Measurements from ENCODE around the gene EEF2K.
"Not testable (repeated sequence)": the region's sequence is repeated elsewhere in the genome, so short reads cannot be mapped to it uniquely, and the experiment has no call there.

The EEF2K gene

DNA sequence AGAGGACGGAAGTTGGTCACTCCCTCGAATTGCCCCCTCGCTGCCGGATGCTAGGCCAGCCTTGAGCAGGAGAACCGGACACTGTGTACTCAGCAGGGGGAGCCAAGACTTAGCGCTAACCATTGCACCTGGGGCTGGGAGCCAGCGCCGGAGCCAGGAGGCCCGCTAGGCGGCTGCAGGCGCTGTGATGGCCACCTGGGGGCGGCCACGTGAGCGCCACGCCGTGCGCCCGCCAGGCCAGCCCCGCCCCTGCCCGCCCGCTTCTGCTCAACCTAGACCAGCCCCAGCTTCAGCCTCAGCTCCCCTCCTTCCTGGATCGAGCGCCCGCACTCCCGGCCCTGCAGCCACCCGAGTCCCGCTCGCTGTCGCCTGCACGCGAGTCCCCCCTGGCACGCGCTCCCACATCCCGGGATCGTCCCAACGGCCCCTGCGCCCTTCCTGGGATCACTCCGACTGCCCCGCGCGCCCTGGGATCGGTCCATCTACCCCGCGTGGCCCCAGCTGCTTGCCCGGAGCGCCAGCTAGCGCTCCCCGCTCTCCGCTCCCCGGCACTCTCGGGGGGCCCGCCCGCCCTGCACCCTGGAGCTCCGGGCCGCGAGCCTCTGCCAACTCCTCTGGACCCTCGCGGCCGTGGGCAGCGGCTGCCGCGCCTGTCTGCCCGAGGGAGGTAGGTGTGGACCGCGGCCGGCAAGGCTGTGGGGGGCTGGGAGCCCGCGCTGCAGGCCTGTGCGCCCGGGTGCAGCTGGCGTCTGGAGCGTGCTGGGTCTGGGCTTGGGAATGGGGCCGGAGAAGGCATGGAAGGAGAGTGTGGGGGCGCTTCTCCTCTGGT lies at the start of gene EEF2K:
EEF2K (plus strand) TSS at position 266 of the 829 bp plus-strand sequence. CDS start 19,452 bp downstream, outside the sequence.
- peak; percentile 54 to 77 (median 56) for DNase-seq (ENCODE audit: low read depth in 3 of 3, low spot score in 1 of 3)

DNA sequence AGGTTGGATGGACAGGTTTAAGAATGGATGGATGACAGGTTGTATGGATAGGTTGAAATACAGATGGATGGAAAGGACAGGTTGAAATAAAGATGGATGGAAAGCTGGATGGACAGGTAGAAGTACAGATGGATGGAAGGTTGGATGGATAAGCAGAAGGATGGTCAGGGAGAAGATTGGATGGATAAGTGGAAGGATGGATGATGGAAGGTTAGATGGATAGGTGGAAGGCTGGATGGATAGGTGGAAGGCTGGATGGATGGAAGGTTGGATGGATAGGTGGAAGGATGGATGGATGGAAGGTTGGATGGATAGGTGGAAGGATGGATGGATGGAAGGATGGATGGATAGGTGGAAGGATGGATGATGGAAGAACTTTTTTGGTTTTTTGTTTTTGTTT lies 44.7 kb upstream of the EEF2K start:
- DNase-seq (ENCODE audit: low read depth in 3 of 3, low spot score in 1 of 3), result no peak

GRCh38 chr16:22161999-22162655 lies 44.0 kb upstream of the EEF2K start, which contains the start of gene SDR42E2:
SDR42E2 (plus strand) TSS chr16:22162506; CDS start chr16:22165583, 3,077 bp downstream.
- DNase-seq (ENCODE audit: low read depth in 3 of 3, low spot score in 1 of 3), result peak in 2 of 3 donors; percentile 7 to 24

DNA sequence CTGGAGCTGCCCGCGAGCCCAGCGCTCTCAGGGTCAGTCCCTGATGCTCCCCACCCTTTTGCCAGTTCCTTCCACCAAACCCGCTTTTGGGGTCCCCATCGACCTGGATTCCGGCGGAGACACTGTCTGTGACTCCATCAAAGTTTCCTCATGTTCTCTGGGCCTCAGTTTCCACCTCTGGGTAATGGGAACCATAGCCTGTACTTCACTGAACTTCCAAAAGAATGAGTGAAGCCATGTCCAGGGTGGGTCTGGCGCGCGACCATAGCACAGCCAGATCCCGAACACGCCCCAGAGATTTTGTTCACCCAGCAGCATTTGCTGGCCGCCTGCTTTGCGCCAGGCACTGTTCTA lies 43.4 kb upstream of the EEF2K start:
- no peak for DNase-seq (ENCODE audit: low read depth in 3 of 3, low spot score in 1 of 3)

DNA sequence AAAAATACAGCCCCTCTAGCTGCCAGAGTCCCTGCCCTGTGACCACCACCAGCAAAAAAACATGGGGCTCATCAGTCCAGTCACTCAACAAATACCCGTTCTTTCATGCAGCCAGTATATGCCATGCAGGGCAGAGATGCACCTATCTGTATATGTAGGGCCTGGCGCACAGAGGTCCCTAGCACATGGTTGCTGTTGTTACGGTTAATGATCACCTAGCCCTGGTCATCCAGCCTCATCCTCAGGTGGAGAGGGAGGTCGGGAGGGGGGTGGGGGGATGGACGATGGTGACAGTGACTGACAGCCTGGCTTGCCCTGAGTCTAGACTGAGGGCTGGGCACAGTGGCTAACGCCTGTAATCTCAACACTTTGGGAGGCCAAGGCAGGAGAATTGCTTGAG lies 42.3 kb upstream of the EEF2K start:
- no peak for DNase-seq (ENCODE audit: low read depth in 3 of 3, low spot score in 1 of 3)

- no peak for DNase-seq (ENCODE audit: low read depth in 3 of 3, low spot score in 1 of 3)
Measured at GRCh38 chr16:22164482-22164881, 41.6 kb upstream of the EEF2K start.

GRCh38 chr16:22165508-22166285 lies 40.4 kb upstream of the EEF2K start:
- no peak for DNase-seq (ENCODE audit: low read depth in 3 of 3, low spot score in 1 of 3)

GRCh38 chr16:22171953-22172352 lies 34.1 kb upstream of the EEF2K start:
- DNase-seq (ENCODE audit: low read depth in 3 of 3, low spot score in 1 of 3), result no peak

DNA sequence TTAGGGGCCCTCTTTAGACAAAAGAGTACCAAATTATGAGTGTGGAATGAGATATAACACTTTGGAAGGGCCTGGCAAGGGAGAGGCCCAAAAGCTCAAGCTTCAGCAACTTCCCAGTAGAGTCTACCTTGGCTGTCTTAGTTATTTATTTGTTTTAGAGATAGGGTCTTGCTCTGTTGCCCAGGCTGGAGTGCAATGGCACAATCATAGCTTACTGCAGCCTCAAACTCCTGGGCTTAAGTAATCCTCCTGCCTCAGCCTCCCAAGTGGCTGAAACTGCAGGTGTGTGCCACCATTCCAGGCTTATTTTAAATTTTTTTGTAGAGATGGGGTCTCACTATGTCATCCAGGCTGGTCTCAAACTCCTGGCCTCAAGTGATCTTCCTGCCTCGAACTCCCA lies 33.4 kb upstream of the EEF2K start:
- DNase-seq (ENCODE audit: low read depth in 3 of 3, low spot score in 1 of 3), result not testable (repeated sequence)

DNA sequence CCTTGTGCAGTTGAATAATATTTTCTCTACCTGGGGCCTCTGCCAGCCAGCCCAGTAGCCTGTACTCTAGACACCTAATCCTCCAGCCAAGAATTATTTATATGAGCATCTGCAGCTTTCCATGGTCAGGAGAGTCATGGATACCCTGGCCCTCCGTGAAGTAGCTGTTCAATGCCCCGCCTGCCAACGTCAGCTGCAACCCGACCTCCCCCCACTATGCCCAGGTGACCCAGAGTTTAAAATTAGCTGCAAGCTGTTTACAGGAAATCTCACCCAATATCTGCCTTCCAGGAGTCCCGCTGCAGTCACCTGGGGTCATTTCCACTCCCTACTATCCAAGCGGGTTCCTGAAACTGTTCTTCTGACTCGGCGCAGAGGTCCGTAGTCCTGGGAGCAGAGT lies 31.4 kb upstream of the EEF2K start:
- DNase-seq (ENCODE audit: low read depth in 3 of 3, low spot score in 1 of 3), result no peak

DNA sequence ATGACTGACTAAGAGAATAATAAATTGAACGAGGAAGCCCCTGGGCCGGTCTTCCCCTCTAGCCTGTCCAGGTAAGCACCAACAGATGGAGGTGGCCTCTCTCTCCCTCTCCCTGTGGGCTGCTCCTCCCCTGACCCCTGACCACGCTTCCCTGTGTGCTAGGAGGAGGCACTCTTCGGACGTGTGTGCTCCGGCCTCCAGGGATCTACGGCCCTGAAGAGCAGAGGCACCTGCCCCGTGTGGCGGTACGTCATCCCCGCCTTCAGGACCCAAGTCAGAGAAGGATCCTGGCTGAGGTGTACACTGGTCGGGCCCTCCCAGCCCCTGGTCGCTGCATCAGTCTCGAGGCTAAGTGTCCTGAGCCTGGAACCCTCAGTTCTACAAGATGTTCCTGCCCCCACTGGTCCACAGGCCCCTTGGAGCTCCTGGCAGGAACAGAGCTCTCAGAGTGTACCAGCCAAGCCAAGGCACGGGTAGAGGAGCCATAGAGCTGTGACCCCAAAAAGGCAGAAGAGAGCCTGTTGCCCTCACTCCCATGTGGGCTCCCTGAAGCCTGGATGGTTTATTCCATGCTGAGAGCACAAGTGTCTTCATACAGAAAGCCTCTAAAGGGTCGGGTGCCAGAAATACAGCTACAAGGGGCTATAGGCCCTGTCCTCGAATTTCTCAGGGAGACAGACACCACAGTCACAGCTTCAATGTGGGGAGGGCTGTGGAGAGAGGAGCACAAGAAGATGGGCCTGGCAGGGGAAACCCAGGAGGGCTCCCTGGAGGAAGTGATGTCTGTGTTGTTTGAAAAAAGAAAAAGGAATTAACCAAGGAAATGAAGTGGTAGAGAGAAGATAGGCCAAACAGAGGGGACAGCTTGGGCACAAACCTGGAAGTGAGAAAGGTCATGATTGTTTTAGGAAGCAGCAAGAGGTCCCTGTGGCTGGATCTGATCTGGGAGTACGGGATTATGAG lies 27.8 kb upstream of the EEF2K start:
- no peak for DNase-seq (ENCODE audit: low read depth in 3 of 3, low spot score in 1 of 3)

DNA sequence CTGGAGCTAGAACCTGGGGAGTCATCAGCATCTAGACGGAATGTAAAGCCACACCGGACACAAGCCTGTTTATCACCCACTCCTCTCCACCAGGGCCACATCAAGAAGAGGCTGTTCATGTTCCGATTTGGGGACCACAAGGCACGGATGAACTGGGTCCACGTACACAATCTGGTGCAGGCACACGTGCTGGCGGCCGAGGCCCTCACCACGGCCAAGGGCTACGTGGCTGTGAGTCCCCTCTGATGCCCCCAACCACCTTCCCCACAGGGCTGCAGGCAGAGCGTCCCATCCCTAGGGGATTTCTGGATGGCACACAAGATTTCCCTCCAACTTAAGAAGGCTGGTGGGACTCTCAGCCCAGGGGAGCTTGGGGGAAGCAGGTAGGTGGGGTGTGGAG lies 24.7 kb upstream of the EEF2K start:
- DNase-seq (ENCODE audit: low read depth in 3 of 3, low spot score in 1 of 3), result no peak

DNA sequence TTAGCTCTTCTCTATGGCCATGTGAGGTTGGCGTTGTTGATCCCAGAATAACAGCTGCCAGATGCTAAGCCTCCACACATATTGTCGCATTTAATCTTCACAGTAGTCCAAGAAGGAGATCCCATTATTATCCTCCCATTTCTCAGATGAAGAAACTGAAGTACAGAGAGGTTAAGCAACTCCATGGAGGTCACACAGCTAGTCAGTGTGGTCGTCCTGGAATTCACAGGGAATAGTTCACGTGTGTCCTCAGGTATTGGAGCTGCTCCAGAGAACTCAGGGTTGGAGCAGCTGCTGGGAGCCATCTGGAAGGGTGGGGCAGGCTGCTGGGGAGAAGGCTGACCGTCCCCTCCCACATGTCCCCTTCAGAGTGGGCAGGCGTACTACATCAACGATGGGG lies 24.2 kb upstream of the EEF2K start:
- no peak for DNase-seq (ENCODE audit: low read depth in 3 of 3, low spot score in 1 of 3)

GRCh38 chr16:22183335-22183734 lies 22.7 kb upstream of the EEF2K start:
- DNase-seq (ENCODE audit: low read depth in 3 of 3, low spot score in 1 of 3), result no peak

- no peak for DNase-seq (ENCODE audit: low read depth in 3 of 3, low spot score in 1 of 3)
Measured at GRCh38 chr16:22183901-22184614, 22.0 kb upstream of the EEF2K start.

DNA sequence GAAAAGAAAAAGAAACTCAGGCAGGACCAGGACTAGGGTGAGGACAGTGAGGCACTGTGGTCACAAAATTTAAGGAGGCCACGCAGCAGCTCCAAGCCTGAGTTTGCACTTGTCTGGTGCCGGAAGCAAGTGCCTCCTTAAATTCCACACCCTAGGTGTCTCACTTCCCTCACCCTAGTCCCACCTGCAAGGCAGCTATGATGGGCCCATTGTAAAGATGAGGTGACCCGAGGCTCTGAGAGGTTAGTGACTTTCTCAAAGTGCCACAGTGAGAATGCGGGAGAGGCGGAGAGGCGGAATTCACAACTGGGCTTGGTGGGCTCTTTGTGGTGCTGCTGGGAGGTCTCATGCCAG lies 21.5 kb upstream of the EEF2K start:
- DNase-seq (ENCODE audit: low read depth in 3 of 3, low spot score in 1 of 3), result no peak

DNA sequence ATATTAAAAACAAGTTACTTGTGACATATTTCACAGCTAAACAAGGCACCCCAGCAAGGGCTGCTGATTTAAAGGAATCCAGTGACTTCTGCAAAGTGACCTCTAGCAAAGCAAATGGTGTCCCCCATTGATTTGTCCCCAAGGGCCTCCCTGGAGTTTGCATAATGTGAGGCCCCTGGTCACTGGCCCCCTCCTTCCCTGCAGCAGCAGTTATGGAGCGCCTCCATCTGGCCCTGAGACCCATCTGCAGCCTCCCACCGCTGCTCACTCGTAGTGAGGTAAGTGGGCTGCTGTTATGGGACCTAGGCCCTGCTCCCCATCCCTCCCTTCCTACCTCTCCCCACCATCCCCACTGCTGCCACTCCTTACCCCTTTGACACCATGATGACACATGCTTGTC lies 19.6 kb upstream of the EEF2K start:
- DNase-seq (ENCODE audit: low read depth in 3 of 3, low spot score in 1 of 3), result no peak

DNA sequence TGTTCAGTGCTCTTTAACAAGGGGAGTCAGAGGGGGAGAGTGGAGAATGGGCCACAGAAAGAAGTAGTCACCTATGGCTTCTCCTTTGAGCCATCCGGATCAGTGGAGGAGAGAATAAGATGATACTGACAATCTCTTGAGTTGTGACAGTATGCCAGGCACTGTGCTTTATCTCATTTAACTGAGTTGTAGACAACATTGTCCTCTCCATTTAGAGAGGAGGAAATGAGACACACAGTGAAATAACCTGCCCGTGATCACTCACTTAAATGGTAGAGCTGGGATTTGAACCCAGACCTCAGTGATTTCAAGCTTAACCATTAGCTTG lies 17.8 kb upstream of the EEF2K start:
- no peak for DNase-seq (ENCODE audit: low read depth in 3 of 3, low spot score in 1 of 3)

GRCh38 chr16:22188595-22189442 lies 17.3 kb upstream of the EEF2K start:
- peak in 2 of 3 donors; percentile 25 to 42 for DNase-seq (ENCODE audit: low read depth in 3 of 3, low spot score in 1 of 3)
